Neuronal stem cell (in vitro differentiated cells): ENCODE measurements around the gene POLR2J.
"Not testable (repeated sequence)": the region's sequence is repeated elsewhere in the genome, so short reads cannot be mapped to it uniquely, and the experiment has no call there.

Source experiments
- DNase-seq: peaks from one replicate; pipeline ENCODE4 v3.0.0-alpha.2; 2013; ENCODE audit warnings: low spot score
- H2AFZ ChIP-seq: one replicate; pipeline ENCODE4 v1.6.1; 2013; ENCODE audit warnings: mild to moderate bottlenecking, low read length, inconsistent platforms
- H2AK5ac ChIP-seq: 2 replicates; pipeline ENCODE4 v1.6.1; 2013; ENCODE audit warnings: low read depth, mild to moderate bottlenecking, inconsistent platforms, low read length, moderate library complexity, mixed read lengths
- H2BK120ac ChIP-seq: 2 replicates; pipeline ENCODE4 v1.6.1; 2013; ENCODE audit warnings: low read depth, mild to moderate bottlenecking, inconsistent platforms, low read length, moderate library complexity, mixed read lengths
- H2BK12ac ChIP-seq: one replicate; pipeline ENCODE4 v1.6.1; 2013; ENCODE audit warnings: low read length, inconsistent platforms
- H2BK15ac ChIP-seq: 2 replicates; pipeline ENCODE4 v1.6.1; 2013; ENCODE audit warnings: mild to moderate bottlenecking, low read length, inconsistent platforms, mixed read lengths
- H2BK5ac ChIP-seq: one replicate; pipeline ENCODE4 v1.6.1; 2013; ENCODE audit warnings: inconsistent platforms, mild to moderate bottlenecking, low read length, moderate library complexity
- H3K14ac ChIP-seq: one replicate; pipeline ENCODE4 v1.6.1; 2013; ENCODE audit warnings: low read length, inconsistent platforms
- H3K18ac ChIP-seq: 2 replicates; pipeline ENCODE4 v1.6.1; 2013; ENCODE audit warnings: low read length, inconsistent platforms
- H3K23ac ChIP-seq: 2 replicates; pipeline ENCODE4 v1.6.1; 2013; ENCODE audit warnings: low read depth, mild to moderate bottlenecking, mixed read lengths, low read length, inconsistent platforms; ENCODE audit not compliant: poor library complexity
- H3K27ac ChIP-seq: replicated peaks from 3 replicates; pipeline ENCODE4 v1.5.1; 2013; ENCODE audit warnings: low read length, inconsistent platforms
- H3K27me3 ChIP-seq, 3 experiments: 2 replicates each; pipeline ENCODE4 v1.6.1; 2013; ENCODE audit warnings: low read length in 3 of 3, mild to moderate bottlenecking in 2 of 3, inconsistent platforms in 1 of 3, low read depth in 1 of 3, mixed read lengths in 1 of 3, moderate library complexity in 1 of 3; ENCODE audit not compliant: control insufficient read depth in 3 of 3, insufficient read depth in 3 of 3
- H3K36me3 ChIP-seq, 2 donors: replicated peaks in 1 of 2; 2 replicates each; pipeline ENCODE4 v1.6.1; 2013; ENCODE audit warnings: low read length in 2 of 2; ENCODE audit not compliant: control insufficient read depth in 2 of 2, insufficient read depth in 2 of 2
- H3K4ac ChIP-seq: 2 replicates; pipeline ENCODE4 v1.6.1; 2013; ENCODE audit warnings: inconsistent platforms, mild to moderate bottlenecking, low read length, moderate library complexity
- H3K4me1 ChIP-seq, 2 donors: 1 replicate in 1 of 2; 2 replicates in 1 of 2; pipeline ENCODE4 v1.6.1; 2013; ENCODE audit warnings: low read length in 2 of 2, low read depth in 1 of 2; ENCODE audit not compliant: control insufficient read depth in 2 of 2, insufficient read depth in 1 of 2
- H3K4me2 ChIP-seq: one replicate; pipeline ENCODE4 v1.6.1; 2013; ENCODE audit warnings: mild to moderate bottlenecking, low read length, inconsistent platforms; ENCODE audit not compliant: insufficient read depth, poor library complexity, severe bottlenecking
- H3K4me3 ChIP-seq, 2 donors: 2 replicates each; pipeline ENCODE4 v1.5.1; 2013; ENCODE audit warnings: low read length in 2 of 2, mild to moderate bottlenecking in 2 of 2, inconsistent platforms in 1 of 2, moderate library complexity in 1 of 2
- H3K79me1 ChIP-seq: one replicate; pipeline ENCODE4 v1.6.1; 2013; ENCODE audit warnings: low read depth, mild to moderate bottlenecking, inconsistent platforms, low read length, moderate library complexity
- H3K9ac ChIP-seq: one replicate; pipeline ENCODE4 v1.6.1; 2013; ENCODE audit warnings: mild to moderate bottlenecking, low read depth, low read length, inconsistent platforms; ENCODE audit not compliant: poor library complexity
- H3K9me3 ChIP-seq, 2 donors: replicated peaks in 1 of 2; 2 replicates each; pipeline versions ENCODE3 to v1.6.1; 2013; ENCODE audit warnings: low read length in 2 of 2, mild to moderate bottlenecking in 2 of 2, inconsistent platforms in 1 of 2, low read depth in 1 of 2, mixed read lengths in 1 of 2, moderate library complexity in 1 of 2; ENCODE audit not compliant: control insufficient read depth in 2 of 2, insufficient read depth in 1 of 2
- H4K8ac ChIP-seq: one replicate; pipeline ENCODE4 v1.6.1; 2013; ENCODE audit warnings: low read depth, mild to moderate bottlenecking, inconsistent platforms, low read length, moderate library complexity
- H4K91ac ChIP-seq: one replicate; pipeline ENCODE4 v1.6.1; 2013; ENCODE audit warnings: low read length, low read depth, mild to moderate bottlenecking, inconsistent platforms; ENCODE audit not compliant: poor library complexity
- WGBS, 2 donors: extraction: QIAGEN DNeasy Blood & Tissue Kit; methylation state at CpG; one replicate each; pipeline ENCODE4 v1.1.7; 2013; ENCODE audit warnings: missing lambda C conversion rate in 2 of 2, mixed read lengths in 1 of 2; ENCODE audit not compliant: insufficient read length in 2 of 2, insufficient replicate concordance in 1 of 2; ENCODE audit errors: extremely low coverage in 2 of 2; 5-methylcytosine and 5-hydroxymethylcytosine counted together

The POLR2J gene

GRCh38 chr7:102520797-102521196 is 42.1 kb upstream of the POLR2J start:
- no CpG with 5 or more reads among the region's 5 CpGs for WGBS, 2 donors
- not testable (repeated sequence) for H3K23ac ChIP-seq, H4K91ac ChIP-seq, H2AK5ac ChIP-seq, H2BK12ac ChIP-seq, H2BK120ac ChIP-seq, H3K27me3 ChIP-seq, H3K4me3 ChIP-seq, H3K18ac ChIP-seq, H3K9me3 ChIP-seq, H3K4me2 ChIP-seq, H2AFZ ChIP-seq, H3K14ac ChIP-seq, H3K36me3 ChIP-seq, H2BK5ac ChIP-seq, H3K4ac ChIP-seq, H4K8ac ChIP-seq, DNase-seq, H3K9ac ChIP-seq, H3K79me1 ChIP-seq, H2BK15ac ChIP-seq, H3K4me1 ChIP-seq, H3K27ac ChIP-seq

DNA sequence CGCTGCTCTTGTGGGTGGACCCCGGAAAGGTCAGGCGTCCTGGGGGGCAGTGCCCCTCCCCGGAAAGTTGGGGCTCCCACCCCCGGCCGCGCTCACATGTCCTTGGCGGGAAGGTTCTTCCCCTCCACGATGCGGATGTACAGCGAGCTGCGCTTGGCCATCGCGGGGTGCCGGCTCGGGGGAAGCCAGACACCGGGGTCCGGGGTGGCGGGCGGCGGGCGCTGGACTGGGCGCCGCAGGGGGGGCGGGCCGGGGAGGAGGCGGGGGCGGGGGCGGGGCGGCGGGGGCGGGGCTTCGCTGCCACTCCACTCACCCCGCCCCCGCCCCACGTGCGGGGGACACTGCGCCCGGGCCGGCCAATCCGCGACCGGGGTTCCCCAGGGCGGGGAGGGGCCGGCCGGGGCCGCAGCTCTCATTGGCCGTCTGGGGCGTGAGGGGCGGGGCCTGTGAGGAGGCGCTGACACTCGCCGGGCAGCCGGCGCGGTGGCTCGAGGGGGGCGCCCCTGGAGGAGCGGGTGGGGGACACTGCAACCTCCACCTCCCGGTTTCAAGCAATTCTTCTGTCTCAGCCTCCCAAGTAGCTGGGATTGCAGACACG is 38.9 kb upstream of the POLR2J start, which contains the start of gene RASA4B:
Gene RASA4B (minus strand): TSS at position 228 of the 598 bp plus-strand sequence. CDS start 67 bp downstream, at position 161.
- not testable (repeated sequence) for H3K36me3 ChIP-seq, H2BK120ac ChIP-seq, H3K79me1 ChIP-seq, H3K4me1 ChIP-seq, H4K91ac ChIP-seq, H3K4me3 ChIP-seq, H3K9me3 ChIP-seq, H3K14ac ChIP-seq, H2BK5ac ChIP-seq, H2AK5ac ChIP-seq, H4K8ac ChIP-seq, H3K27me3 ChIP-seq, H3K23ac ChIP-seq, H2AFZ ChIP-seq, H2BK12ac ChIP-seq, H3K9ac ChIP-seq, H2BK15ac ChIP-seq, H3K18ac ChIP-seq, H3K27ac ChIP-seq, H3K4ac ChIP-seq
- peak within 1 kb of the TSS; percentile 40 for H3K4me2 ChIP-seq
- DNase-seq, result peak; percentile 17
- no CpG with 5 or more reads among the region's 61 CpGs for WGBS, 2 donors

- not testable (repeated sequence) for H3K4me2 ChIP-seq, H2BK15ac ChIP-seq, H2BK12ac ChIP-seq, H3K36me3 ChIP-seq, H3K27ac ChIP-seq, H3K27me3 ChIP-seq, H3K79me1 ChIP-seq, H3K14ac ChIP-seq, H3K18ac ChIP-seq, H3K9me3 ChIP-seq, H4K91ac ChIP-seq, H2AFZ ChIP-seq, H3K23ac ChIP-seq, H3K4me3 ChIP-seq, DNase-seq, H2BK5ac ChIP-seq, H4K8ac ChIP-seq, H2AK5ac ChIP-seq, H3K4me1 ChIP-seq, H3K4ac ChIP-seq, H3K9ac ChIP-seq, H2BK120ac ChIP-seq
- WGBS, 2 donors, result no CpG with 5 or more reads among the region's 10 CpGs
Observed at GRCh38 chr7:102516951-102517350, 38.2 kb upstream of the POLR2J start.

- not testable (repeated sequence) for H2BK12ac ChIP-seq, H2AFZ ChIP-seq, H3K4me3 ChIP-seq, H3K27ac ChIP-seq, H3K36me3 ChIP-seq, H3K23ac ChIP-seq, H4K91ac ChIP-seq, H3K9me3 ChIP-seq, H2BK5ac ChIP-seq, H3K14ac ChIP-seq, H2BK120ac ChIP-seq, H4K8ac ChIP-seq, H2BK15ac ChIP-seq, H3K4ac ChIP-seq, H3K18ac ChIP-seq, H3K79me1 ChIP-seq, H3K9ac ChIP-seq, DNase-seq, H3K4me1 ChIP-seq, H2AK5ac ChIP-seq, H3K27me3 ChIP-seq, H3K4me2 ChIP-seq
- no CpG with 5 or more reads among the region's 3 CpGs for WGBS, 2 donors
Observed at GRCh38 chr7:102515889-102516288, 37.2 kb upstream of the POLR2J start.
